Stimulated activated naive B cell treated with anti-CD40 and anti-IgM and Interleukin-4, amounts not matched to agents 10 μg/mL and 1 μg/mL and 100 μg/mL, for 72 hours (primary cell): ENCODE results near the gene FJX1.
"Not testable (repeated sequence)": the region's sequence is repeated elsewhere in the genome, so short reads cannot be mapped to it uniquely, and the experiment has no call there.

ENCODE experiments used
- ATAC-seq, 2 donors: fragments of 150-1000 bp; cut with Tn5 transposase; replicated peaks; 2 replicates each; pipeline ENCODE4 v1.10.0; 2021; ENCODE audit warnings: moderate library complexity in 1 of 2
- DNase-seq: peaks from one replicate; pipeline ENCODE4 v3.0.0; 2021
- H3K27ac Mint-ChIP-seq: one replicate; pipeline ENCODE4 v1.8.0; 2022; ENCODE audit warnings: mild to moderate bottlenecking, mixed read lengths
- H3K27me3 Mint-ChIP-seq, 2 donors: one replicate each; pipeline ENCODE4 v1.8.0; 2022; ENCODE audit warnings: mixed read lengths in 2 of 2
- H3K36me3 Mint-ChIP-seq, 2 donors: one replicate each; pipeline ENCODE4 v1.8.0; 2022; ENCODE audit warnings: mixed read lengths in 2 of 2, mild to moderate bottlenecking in 1 of 2
- H3K4me1 Mint-ChIP-seq, 2 donors: one replicate each; pipeline ENCODE4 v1.8.0; 2022; ENCODE audit warnings: mixed read lengths in 2 of 2, mild to moderate bottlenecking in 1 of 2
- H3K4me3 Mint-ChIP-seq, 2 donors: one replicate each; pipeline ENCODE4 v1.8.0; 2022; ENCODE audit warnings: mild to moderate bottlenecking in 2 of 2, mixed read lengths in 2 of 2, moderate library complexity in 1 of 2
- H3K9me3 Mint-ChIP-seq, 2 donors: one replicate each; pipeline ENCODE4 v1.8.0; 2022; ENCODE audit warnings: mixed read lengths in 2 of 2, mild to moderate bottlenecking in 1 of 2

FJX1 gene

GRCh38 chr11:35655254-35655653 lies 37.0 kb downstream of the FJX1 start:
- Mint-ChIP-seq H3K27me3 (peaks cover 52 to 65% of the 10 kb centered on the region in 2 donors), H3K27ac (no peak overlapping the region), H3K4me1 (no peaks in the 10 kb centered on the region), H3K36me3 (no peaks in the 10 kb centered on the region), H3K4me3 (no peak overlapping the region), H3K9me3 (no peaks in the 10 kb centered on the region)
- ATAC-seq: no peak
- DNase-seq: no peak

DNA sequence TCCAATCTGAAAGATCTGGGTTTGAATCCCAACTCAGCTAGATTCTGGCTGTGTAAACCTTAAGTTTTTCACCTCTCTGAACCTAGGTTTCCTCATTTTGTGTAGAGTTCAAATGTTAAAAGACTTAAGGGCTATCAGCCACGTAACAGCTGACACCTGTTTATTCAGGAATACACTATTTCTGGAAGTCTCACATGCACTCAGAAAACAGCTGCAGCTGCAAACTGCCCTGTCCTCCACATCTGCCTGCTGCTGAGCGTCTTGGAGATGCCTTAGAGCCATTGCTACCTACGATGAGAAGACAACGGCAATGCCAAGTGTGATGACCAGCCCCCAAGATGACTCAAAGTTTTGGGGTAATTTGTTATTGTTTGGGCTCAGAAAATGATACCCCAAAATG lies 37.6 kb downstream of the FJX1 start:
- DNase-seq: no peak
- no peak overlapping the region for H3K4me3 Mint-ChIP-seq
- H3K36me3 Mint-ChIP-seq: no peaks in the 10 kb centered on the region
- no peak overlapping the region for H3K27ac Mint-ChIP-seq
- H3K27me3 Mint-ChIP-seq: peaks cover 46 to 60% of the 10 kb centered on the region in 2 donors
- no peak for ATAC-seq
- no peaks in the 10 kb centered on the region for H3K4me1 Mint-ChIP-seq
- H3K9me3 Mint-ChIP-seq: no peaks in the 10 kb centered on the region

DNA sequence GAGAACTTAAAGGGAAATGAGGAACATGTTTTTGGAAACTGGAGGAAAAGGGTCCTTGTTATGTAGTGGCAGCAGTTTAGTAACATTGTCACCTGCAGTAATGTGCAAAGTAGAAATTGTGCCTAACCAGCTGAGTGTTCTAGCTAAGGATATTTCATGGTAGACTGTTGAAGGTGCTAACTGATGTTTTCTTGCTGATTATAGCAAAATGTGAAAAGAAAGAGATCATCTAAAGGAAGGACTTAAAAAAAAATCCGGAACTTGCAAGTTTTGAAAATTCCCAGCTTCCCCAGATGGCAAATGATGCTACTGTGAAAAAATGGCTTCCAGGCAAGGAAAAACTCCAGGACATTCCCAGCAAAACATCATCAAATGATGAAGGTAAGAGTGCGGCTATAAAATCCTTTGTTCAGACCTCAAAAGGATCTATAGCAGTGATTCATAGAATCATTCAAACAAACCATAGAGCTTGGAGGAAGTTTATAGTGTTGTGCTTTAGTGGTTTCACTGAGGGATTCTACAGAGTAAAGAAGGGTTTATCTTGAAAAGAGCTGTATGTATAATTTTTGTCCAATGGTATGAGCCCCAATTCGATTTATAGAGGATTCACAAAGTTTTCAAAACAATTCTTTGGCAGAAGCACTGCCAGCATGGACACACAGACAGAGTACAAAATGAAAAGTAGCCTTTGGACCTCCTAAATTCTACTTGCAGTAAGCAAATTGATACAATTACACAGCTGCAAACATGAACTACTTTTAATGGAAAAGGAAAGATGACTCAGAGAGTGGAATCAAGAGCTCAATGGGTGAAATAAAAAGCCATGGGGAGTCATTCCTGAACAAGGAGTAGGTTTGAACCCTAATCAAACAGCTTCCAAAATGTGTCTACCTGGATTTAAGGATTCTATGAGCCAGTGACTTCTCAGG lies 40.0 kb downstream of the FJX1 start:
- Mint-ChIP-seq H3K4me3 (no peak overlapping the region), H3K27ac (no peak overlapping the region), H3K9me3 (peaks cover 4% of the 10 kb centered on the region in 2 donors), H3K4me1 (peaks cover 6 to 14% of the 10 kb centered on the region in 2 donors), H3K36me3 (peaks cover 4 to 7% of the 10 kb centered on the region in 2 donors), H3K27me3 (peaks cover 39 to 40% of the 10 kb centered on the region in 2 donors)
- no peak for ATAC-seq
- DNase-seq: no peak

- DNase-seq: no peak
- Mint-ChIP-seq H3K4me1 (peaks cover 21 to 44% of the 10 kb centered on the region in 2 donors), H3K4me3 (peak overlapping the region; percentile 98), H3K27me3 (peaks cover 15 to 16% of the 10 kb centered on the region in 2 donors), H3K27ac (peak overlapping the region; percentile 100), H3K9me3 (peaks cover 22% of the 10 kb centered on the region in 2 donors), H3K36me3 (peaks cover 30 to 33% of the 10 kb centered on the region in 2 donors)
- no peak for ATAC-seq
Measured at GRCh38 chr11:35661534-35661933, 43.3 kb downstream of the FJX1 start.

- H3K4me1 Mint-ChIP-seq: peaks cover 21 to 44% of the 10 kb centered on the region in 2 donors
- H3K27ac Mint-ChIP-seq: peak overlapping the region; percentile 100
- peaks cover 30 to 36% of the 10 kb centered on the region in 2 donors for H3K36me3 Mint-ChIP-seq
- DNase-seq: peak; percentile 6
- H3K9me3 Mint-ChIP-seq: peaks cover 22% of the 10 kb centered on the region in 2 donors
- peak; percentile 55 to 56 for ATAC-seq
- H3K27me3 Mint-ChIP-seq: peaks cover 9 to 11% of the 10 kb centered on the region in 2 donors
- peak overlapping the region; percentile 98 for H3K4me3 Mint-ChIP-seq
Measured at GRCh38 chr11:35662061-35662648, 43.9 kb downstream of the FJX1 start.

DNA sequence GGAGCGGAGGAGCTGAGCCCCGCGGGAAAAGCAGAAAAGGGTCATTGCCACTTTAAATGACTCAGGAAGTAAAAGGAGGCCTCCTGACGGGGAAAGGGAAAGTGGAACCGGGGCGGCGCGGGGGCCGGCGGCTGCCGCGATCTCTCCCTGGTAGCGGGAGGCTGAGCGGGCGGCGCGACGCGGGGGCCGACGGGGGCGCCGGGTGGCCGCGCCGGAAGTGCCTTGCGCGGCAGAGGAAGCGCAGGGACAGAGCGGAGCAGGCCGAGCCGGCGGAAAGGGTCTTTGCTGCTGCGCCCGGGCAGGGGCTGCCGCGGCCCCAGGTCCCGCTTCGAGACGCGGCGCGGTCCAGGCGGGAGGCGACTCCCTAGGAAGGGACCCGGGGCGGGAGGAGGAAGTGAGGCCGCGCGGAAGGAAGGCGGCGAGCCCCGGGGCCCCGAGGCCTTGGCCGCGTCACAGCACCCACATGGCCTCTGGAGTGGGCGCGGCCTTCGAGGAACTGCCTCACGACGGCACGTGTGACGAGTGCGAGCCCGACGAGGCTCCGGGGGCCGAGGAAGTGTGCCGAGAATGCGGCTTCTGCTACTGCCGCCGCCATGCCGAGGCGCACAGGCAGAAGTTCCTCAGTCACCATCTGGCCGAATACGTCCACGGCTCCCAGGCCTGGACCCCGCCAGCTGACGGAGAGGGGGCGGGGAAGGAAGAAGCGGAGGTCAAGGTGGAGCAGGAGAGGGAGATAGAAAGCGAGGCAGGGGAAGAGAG lies 44.6 kb downstream of the FJX1 start, which contains the start of gene TRIM44:
Gene TRIM44 (plus strand): TSS at position 127 of the 759 bp plus-strand sequence. CDS start 337 bp downstream, at position 464.
- ATAC-seq: peak; percentile 89 to 90
- Mint-ChIP-seq H3K27ac (peak within 1 kb of the TSS; percentile 100), H3K9me3 (peaks cover 22 to 23% of the 10 kb centered on the region in 2 donors), H3K4me1 (peaks cover 21 to 44% of the 10 kb centered on the region in 2 donors), H3K36me3 (peaks cover 32 to 41% of the 10 kb centered on the region in 2 donors), H3K4me3 (peak within 1 kb of the TSS; percentile 98), H3K27me3 (peaks cover 2 to 7% of the 10 kb centered on the region in 2 donors)
- DNase-seq: peak; percentile 84

DNA sequence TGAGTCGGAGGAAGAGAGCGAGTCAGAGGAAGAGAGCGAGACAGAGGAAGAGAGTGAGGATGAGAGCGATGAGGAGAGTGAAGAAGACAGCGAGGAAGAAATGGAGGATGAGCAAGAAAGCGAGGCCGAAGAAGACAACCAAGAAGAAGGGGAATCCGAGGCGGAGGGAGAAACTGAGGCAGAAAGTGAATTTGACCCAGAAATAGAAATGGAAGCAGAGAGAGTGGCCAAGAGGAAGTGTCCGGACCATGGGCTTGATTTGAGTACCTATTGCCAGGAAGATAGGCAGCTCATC lies 45.1 kb downstream of the FJX1 start:
- H3K4me1 Mint-ChIP-seq: peaks cover 21 to 44% of the 10 kb centered on the region in 2 donors
- ATAC-seq: no peak
- no peak for DNase-seq
- H3K36me3 Mint-ChIP-seq: peaks cover 36 to 46% of the 10 kb centered on the region in 2 donors
- peaks cover 0 to 1% of the 10 kb centered on the region in 2 donors for H3K27me3 Mint-ChIP-seq
- H3K9me3 Mint-ChIP-seq: peaks cover 22 to 24% of the 10 kb centered on the region in 2 donors
- peak overlapping the region; percentile 100 for H3K27ac Mint-ChIP-seq
- peak overlapping the region; percentile 98 for H3K4me3 Mint-ChIP-seq

- ATAC-seq (no peak), DNase-seq (no peak)
- H3K27ac Mint-ChIP-seq: no peak overlapping the region
- H3K27me3 Mint-ChIP-seq: no peaks in the 10 kb centered on the region
- peaks cover 48 to 58% of the 10 kb centered on the region in 2 donors for H3K36me3 Mint-ChIP-seq
- peaks cover 28 to 57% of the 10 kb centered on the region in 2 donors for H3K4me1 Mint-ChIP-seq
- peak overlapping the region; percentile 60 to 98 for H3K4me3 Mint-ChIP-seq
- H3K9me3 Mint-ChIP-seq: peaks cover 22 to 25% of the 10 kb centered on the region in 2 donors
Measured at GRCh38 chr11:35664977-35665441, 46.7 kb downstream of the FJX1 start.

GRCh38 chr11:35667257-35667656 lies 49.0 kb downstream of the FJX1 start:
- ATAC-seq: no peak
- Mint-ChIP-seq H3K36me3 (peaks cover 60 to 68% of the 10 kb centered on the region in 2 donors), H3K4me1 (peaks cover 36 to 68% of the 10 kb centered on the region in 2 donors), H3K9me3 (peaks cover 22 to 26% of the 10 kb centered on the region in 2 donors), H3K27me3 (no peaks in the 10 kb centered on the region), H3K4me3 (no peak overlapping the region), H3K27ac (no peak overlapping the region)
- no peak for DNase-seq

DNA sequence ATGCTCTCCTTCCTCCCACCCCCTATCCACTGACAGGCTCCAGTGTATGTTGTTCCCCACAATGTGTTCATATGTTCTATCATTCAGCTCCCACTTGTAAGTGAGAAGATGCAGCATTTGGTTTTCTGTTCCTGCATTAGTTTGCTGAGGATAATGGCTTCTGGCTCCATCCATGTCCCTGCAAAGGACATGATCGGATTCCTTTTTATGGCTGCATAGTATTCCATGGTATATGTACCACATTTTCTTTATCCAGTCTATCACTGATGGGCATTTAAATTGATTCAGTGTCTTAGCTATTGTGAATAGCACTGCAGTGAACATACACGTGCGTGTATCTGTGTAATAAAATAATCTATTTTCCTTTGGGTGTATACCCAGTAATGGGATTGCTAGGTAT lies 50.1 kb downstream of the FJX1 start:
- Mint-ChIP-seq H3K4me1 (peaks cover 38 to 73% of the 10 kb centered on the region in 2 donors), H3K9me3 (peaks cover 18 to 22% of the 10 kb centered on the region in 2 donors), H3K36me3 (peaks cover 58 to 70% of the 10 kb centered on the region in 2 donors)
- H3K27me3 Mint-ChIP-seq, H3K27ac Mint-ChIP-seq, H3K4me3 Mint-ChIP-seq, DNase-seq, ATAC-seq: not testable (repeated sequence)
